ENCODE data around the gene MOCOS.

Gene MOCOS

GRCh38 chr18:36308711-36309435 is 121.6 kb downstream of the MOCOS start:
- DNase-seq: no peak

- DNase-seq: no peak
Measured at GRCh38 chr18:36309436-36310391, 122.4 kb downstream of the MOCOS start.

GRCh38 chr18:36311026-36311570 is 123.8 kb downstream of the MOCOS start:
- DNase-seq: no peak

- no peak for DNase-seq
Measured at GRCh38 chr18:36312806-36313395, 125.6 kb downstream of the MOCOS start.

GRCh38 chr18:36314098-36314497 is 126.8 kb downstream of the MOCOS start:
- no peak for DNase-seq

GRCh38 chr18:36314754-36315153 is 127.5 kb downstream of the MOCOS start:
- no peak for DNase-seq

- DNase-seq: no peak
Measured at GRCh38 chr18:36315736-36316135, 128.4 kb downstream of the MOCOS start.

- DNase-seq: no peak
Measured at GRCh38 chr18:36316246-36316645, 128.9 kb downstream of the MOCOS start.

Data from stimulated activated CD4-positive, alpha-beta T cell treated with anti-CD3 and anti-CD28 coated beads, Interleukin-4, amount 100 ng/mL, for 24 hours (primary cell).